Thoracic aorta (tissue), 2 donors: Measurements from ENCODE around the gene ANKS1A. TPM values are rescaled to one million over a fixed set of nuclear protein-coding genes. Genes with fewer than 3 reads are reported as not detected.

Experiments used
- ATAC-seq: fragments of 150-250 bp; one replicate; pipeline ENCODE4 v1.8.0; 2017; ENCODE audit warnings: low read depth; ENCODE audit not compliant: insufficient number of reproducible peaks, low FRiP score
- DNase-seq: peaks from one replicate; pipeline ENCODE4 v3.0.0-alpha.2; 2020; ENCODE audit warnings: low spot score
- H3K27ac ChIP-seq, 2 donors: fragments of 200-600 bp; sonication (generic); 1 replicate in 1 of 2; 2 replicates in 1 of 2; pipeline ENCODE4 v1.5.1; 2016; ENCODE audit warnings: mild to moderate bottlenecking in 2 of 2, moderate library complexity in 2 of 2
- H3K27me3 ChIP-seq: fragments of 200-600 bp; sonication (generic); replicated peaks from 2 replicates; pipeline ENCODE4 v1.6.0; 2016; ENCODE audit warnings: mild to moderate bottlenecking; ENCODE audit not compliant: insufficient read depth
- H3K36me3 ChIP-seq: fragments of 200-600 bp; sonication (generic); one replicate; pipeline ENCODE4 v1.5.1; 2016
- H3K4me1 ChIP-seq, 2 donors: fragments of 200-600 bp; sonication (generic); 1 replicate in 1 of 2; 2 replicates in 1 of 2; pipeline versions ENCODE4 v1.5.1 to v1.6.0; 2016; ENCODE audit warnings: low read depth in 2 of 2, mild to moderate bottlenecking in 1 of 2; ENCODE audit not compliant: control insufficient read depth in 1 of 2
- H3K4me3 ChIP-seq: fragments of 200-600 bp; sonication (generic); 2 replicates; pipeline ENCODE4 v1.5.1; 2016; ENCODE audit warnings: mild to moderate bottlenecking
- H3K9me3 ChIP-seq: fragments of 200-600 bp; sonication (generic); 2 replicates; pipeline ENCODE4 v1.5.1; 2016
- total RNA-seq, 2 donors: library from RNA; depleted of rRNA; stranded (reverse); fragments of >200 nt; gene quantifications; one replicate each; pipeline versions ENCODE4 v1.1.0 to v1.2.3, GENCODE V29; 2016
- TF ChIP-seq, protein P1 (sequence below): fragments of 200-600 bp; sonication (generic); IDR thresholded peaks from one replicate; pipeline ENCODE4 v1.5.1; 2019; ENCODE audit warnings: antibody characterized with exemption

The ANKS1A gene
- total RNA-seq, 2 donors from 2014 or later = 37.9 to 55.4 TPM

DNA sequence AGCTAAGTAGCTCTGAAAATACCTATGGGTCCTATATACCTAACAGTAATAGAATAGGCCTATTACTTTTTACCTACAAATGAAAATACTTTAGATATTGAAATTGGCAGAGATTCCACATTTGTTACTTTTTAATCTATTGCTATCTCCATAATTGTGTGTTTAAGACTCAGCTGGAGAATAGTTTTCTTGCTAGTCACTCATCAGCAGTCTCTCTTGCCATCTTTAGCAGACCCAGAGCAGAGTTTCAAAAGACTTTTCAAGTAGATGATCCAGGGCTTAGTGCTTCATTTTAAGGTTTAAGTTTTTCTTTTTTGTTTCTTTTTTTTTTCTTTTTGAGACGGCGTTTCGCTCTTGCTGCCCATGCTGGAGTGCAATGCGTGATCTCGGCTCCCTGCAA is 12.9 kb downstream of the ANKS1A start:
- Histone ChIP-seq H3K27me3 (no peaks in the 10 kb centered on the region), H3K27ac (no peak overlapping the region), H3K4me1 (peaks cover 9 to 13% of the 10 kb centered on the region in 2 donors), H3K9me3 (no peaks in the 10 kb centered on the region), H3K4me3 (no peak overlapping the region), H3K36me3 (no peaks in the 10 kb centered on the region)
- TF ChIP-seq, protein P1, sequence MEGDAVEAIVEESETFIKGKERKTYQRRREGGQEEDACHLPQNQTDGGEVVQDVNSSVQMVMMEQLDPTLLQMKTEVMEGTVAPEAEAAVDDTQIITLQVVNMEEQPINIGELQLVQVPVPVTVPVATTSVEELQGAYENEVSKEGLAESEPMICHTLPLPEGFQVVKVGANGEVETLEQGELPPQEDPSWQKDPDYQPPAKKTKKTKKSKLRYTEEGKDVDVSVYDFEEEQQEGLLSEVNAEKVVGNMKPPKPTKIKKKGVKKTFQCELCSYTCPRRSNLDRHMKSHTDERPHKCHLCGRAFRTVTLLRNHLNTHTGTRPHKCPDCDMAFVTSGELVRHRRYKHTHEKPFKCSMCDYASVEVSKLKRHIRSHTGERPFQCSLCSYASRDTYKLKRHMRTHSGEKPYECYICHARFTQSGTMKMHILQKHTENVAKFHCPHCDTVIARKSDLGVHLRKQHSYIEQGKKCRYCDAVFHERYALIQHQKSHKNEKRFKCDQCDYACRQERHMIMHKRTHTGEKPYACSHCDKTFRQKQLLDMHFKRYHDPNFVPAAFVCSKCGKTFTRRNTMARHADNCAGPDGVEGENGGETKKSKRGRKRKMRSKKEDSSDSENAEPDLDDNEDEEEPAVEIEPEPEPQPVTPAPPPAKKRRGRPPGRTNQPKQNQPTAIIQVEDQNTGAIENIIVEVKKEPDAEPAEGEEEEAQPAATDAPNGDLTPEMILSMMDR = no peak
- DNase-seq (no peak), ATAC-seq (no peak)

DNA sequence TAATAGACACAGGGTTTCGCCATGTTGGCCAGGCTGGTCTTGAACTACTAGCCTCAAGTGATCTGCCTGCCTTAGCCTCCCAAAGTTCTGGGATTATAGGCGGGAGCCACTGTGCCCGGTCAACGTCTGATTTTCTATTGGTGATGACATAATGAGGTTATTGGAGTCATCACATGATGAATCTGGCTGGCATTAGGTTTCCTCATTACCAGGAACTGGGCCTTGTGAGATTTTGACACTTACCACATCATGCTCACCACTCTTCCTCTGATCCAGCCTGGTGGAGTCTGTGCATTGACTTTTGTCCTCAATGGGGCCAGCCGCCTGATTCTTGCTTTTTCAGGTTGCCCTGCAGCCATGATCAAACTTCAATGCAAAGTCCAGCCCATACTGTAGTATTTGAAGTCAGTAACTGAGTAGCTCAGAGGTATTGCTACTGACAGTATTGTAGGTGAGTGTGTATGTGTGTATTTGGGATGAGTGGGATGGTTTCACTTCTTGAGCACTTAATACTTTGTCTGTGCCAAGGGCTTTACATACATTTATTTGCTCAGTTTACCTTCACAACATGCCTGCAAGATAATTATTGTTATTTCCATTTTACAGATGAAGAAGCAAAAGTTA is 16.0 kb downstream of the ANKS1A start:
- TF ChIP-seq, protein P1 = no peak
- H3K4me1 ChIP-seq = peaks cover 13 to 27% of the 10 kb centered on the region in 2 donors
- H3K36me3 ChIP-seq = no peaks in the 10 kb centered on the region

DNA sequence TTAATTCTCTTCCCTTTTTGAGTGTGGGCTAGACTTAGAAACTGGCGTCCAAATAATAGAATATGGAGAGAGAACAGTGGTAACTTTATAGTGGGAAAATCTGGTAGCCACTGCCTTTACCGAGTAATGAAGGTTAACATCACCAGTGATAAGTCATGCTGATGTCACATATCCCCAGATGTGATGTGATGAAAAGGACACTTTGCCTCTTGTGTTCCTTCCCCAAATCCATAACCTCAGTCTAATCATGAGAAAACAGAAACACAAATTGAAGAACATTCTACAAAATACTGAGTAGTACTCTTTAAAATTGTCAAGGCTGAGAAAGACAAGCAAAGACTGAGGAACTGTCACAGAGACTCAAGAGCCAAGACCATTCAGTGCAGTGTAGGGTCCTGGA is 17.8 kb downstream of the ANKS1A start:
- H3K9me3 ChIP-seq = no peaks in the 10 kb centered on the region
- no peak overlapping the region for H3K27ac ChIP-seq
- H3K36me3 ChIP-seq = no peaks in the 10 kb centered on the region
- TF ChIP-seq, protein P1 = no peak
- no peak for ATAC-seq
- H3K4me1 ChIP-seq = peaks cover 10 to 40% of the 10 kb centered on the region in 2 donors
- no peak for DNase-seq
- no peak overlapping the region for H3K4me3 ChIP-seq
- no peaks in the 10 kb centered on the region for H3K27me3 ChIP-seq

More for the DNA sequence above, 16.0 kb downstream of the ANKS1A start:
- no peak for ATAC-seq
- Histone ChIP-seq H3K9me3 (no peaks in the 10 kb centered on the region), H3K27ac (no peak overlapping the region), H3K4me3 (no peak overlapping the region), H3K27me3 (no peaks in the 10 kb centered on the region)
- no peak for DNase-seq

DNA sequence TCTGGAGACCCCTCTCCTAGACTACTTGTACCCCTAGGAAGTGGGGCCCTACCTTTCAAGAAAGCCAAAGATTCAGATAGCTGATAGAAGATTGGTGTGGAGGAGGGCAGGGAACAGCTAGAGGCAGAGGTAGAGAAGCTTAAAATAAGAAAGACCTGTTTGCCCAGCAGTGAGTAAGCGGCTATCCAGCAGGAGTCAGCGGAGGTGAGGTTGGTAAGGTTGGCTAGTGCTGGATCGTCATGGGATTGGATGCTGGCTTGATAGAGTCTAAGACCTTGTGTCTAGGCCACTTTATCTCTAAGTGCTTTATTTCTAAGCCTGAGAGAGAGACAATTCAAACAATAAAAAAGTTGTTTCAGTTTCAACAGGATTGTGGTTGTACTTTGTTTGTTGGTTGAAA is 19.1 kb downstream of the ANKS1A start:
- Histone ChIP-seq H3K4me3 (no peak overlapping the region), H3K4me1 (peaks cover 9 to 41% of the 10 kb centered on the region in 2 donors), H3K36me3 (no peaks in the 10 kb centered on the region), H3K9me3 (no peaks in the 10 kb centered on the region), H3K27me3 (no peaks in the 10 kb centered on the region), H3K27ac (no peak overlapping the region)
- TF ChIP-seq, protein P1 = no peak
- DNase-seq (no peak), ATAC-seq (no peak)

DNA sequence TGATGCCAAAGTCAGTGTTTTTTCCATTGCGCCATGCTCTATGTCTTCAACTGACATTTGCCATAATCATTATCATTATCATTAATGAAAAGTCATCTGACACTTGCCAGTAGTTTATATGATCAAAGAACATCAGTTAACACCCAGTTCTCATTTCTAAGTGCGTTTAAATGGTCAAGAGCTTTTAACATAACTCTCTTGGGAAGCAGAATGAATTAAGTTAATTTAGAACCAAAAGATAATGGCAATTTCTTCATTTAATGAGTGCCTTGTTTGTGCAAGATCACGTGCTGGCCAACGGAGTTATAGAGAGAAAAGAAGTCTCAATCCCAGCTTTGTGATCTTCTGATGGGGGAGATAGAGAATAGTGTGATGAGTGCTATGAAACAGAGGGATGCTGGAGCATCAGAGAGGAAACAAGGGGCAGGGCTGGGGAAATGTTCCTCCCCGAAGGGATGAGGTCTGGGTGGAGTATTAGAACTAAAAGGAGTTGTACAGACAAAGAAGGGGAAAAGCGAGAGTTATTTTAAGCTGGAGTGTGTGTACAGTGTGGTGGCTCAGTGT is 20.3 kb downstream of the ANKS1A start:
- ATAC-seq = no peak
- no peaks in the 10 kb centered on the region for H3K9me3 ChIP-seq
- DNase-seq = no peak
- H3K27me3 ChIP-seq = no peaks in the 10 kb centered on the region
- H3K27ac ChIP-seq = no peak overlapping the region
- no peak overlapping the region for H3K4me3 ChIP-seq
- peaks cover 12 to 51% of the 10 kb centered on the region in 2 donors for H3K4me1 ChIP-seq
- TF ChIP-seq, protein P1 = no peak
- no peaks in the 10 kb centered on the region for H3K36me3 ChIP-seq
